Stimulated activated naive B cell treated with anti-CD40 and anti-IgM and Interleukin-4, amounts not matched to agents 10 μg/mL and 1 μg/mL and 100 μg/mL, for 72 hours (primary cell): ENCODE data around the gene FHIT.
"Not testable (repeated sequence)": the region's sequence is repeated elsewhere in the genome, so short reads cannot be mapped to it uniquely, and the experiment has no call there.

ENCODE experiments used
- ATAC-seq, 2 donors: fragments of 150-1000 bp; cut with Tn5 transposase; replicated peaks; 2 replicates each; pipeline ENCODE4 v1.10.0; 2021; ENCODE audit warnings: moderate library complexity in 1 of 2
- DNase-seq: peaks from one replicate; pipeline ENCODE4 v3.0.0; 2021
- H3K27ac Mint-ChIP-seq: one replicate; pipeline ENCODE4 v1.8.0; 2022; ENCODE audit warnings: mild to moderate bottlenecking, mixed read lengths
- H3K27me3 Mint-ChIP-seq, 2 donors: one replicate each; pipeline ENCODE4 v1.8.0; 2022; ENCODE audit warnings: mixed read lengths in 2 of 2
- H3K36me3 Mint-ChIP-seq, 2 donors: one replicate each; pipeline ENCODE4 v1.8.0; 2022; ENCODE audit warnings: mixed read lengths in 2 of 2, mild to moderate bottlenecking in 1 of 2
- H3K4me1 Mint-ChIP-seq, 2 donors: one replicate each; pipeline ENCODE4 v1.8.0; 2022; ENCODE audit warnings: mixed read lengths in 2 of 2, mild to moderate bottlenecking in 1 of 2
- H3K4me3 Mint-ChIP-seq, 2 donors: one replicate each; pipeline ENCODE4 v1.8.0; 2022; ENCODE audit warnings: mild to moderate bottlenecking in 2 of 2, mixed read lengths in 2 of 2, moderate library complexity in 1 of 2
- H3K9me3 Mint-ChIP-seq, 2 donors: one replicate each; pipeline ENCODE4 v1.8.0; 2022; ENCODE audit warnings: mixed read lengths in 2 of 2, mild to moderate bottlenecking in 1 of 2

FHIT gene

GRCh38 chr3:61216171-61216570 lies 35.1 kb downstream of the FHIT start:
- H3K27ac Mint-ChIP-seq, ATAC-seq, H3K4me3 Mint-ChIP-seq, H3K27me3 Mint-ChIP-seq, H3K9me3 Mint-ChIP-seq, DNase-seq, H3K4me1 Mint-ChIP-seq: not testable (repeated sequence)
- peaks cover 8 to 16% of the 10 kb centered on the region in 2 donors for H3K36me3 Mint-ChIP-seq

- peaks cover 0 to 10% of the 10 kb centered on the region in 2 donors for H3K4me1 Mint-ChIP-seq
- no peak overlapping the region for H3K27ac Mint-ChIP-seq
- peaks cover 4 to 5% of the 10 kb centered on the region in 2 donors for H3K36me3 Mint-ChIP-seq
- H3K9me3 Mint-ChIP-seq: peaks cover 0 to 6% of the 10 kb centered on the region in 2 donors
- H3K27me3 Mint-ChIP-seq: no peaks in the 10 kb centered on the region
- ATAC-seq: no peak
- DNase-seq: no peak
- H3K4me3 Mint-ChIP-seq: no peak overlapping the region
Observed at GRCh38 chr3:61202086-61202485, 49.2 kb downstream of the FHIT start.

- ATAC-seq: no peak
- Mint-ChIP-seq H3K4me3 (no peak overlapping the region), H3K9me3 (peaks cover 0 to 3% of the 10 kb centered on the region in 2 donors), H3K4me1 (peaks cover 0 to 10% of the 10 kb centered on the region in 2 donors), H3K27me3 (no peaks in the 10 kb centered on the region), H3K36me3 (peaks cover 4 to 5% of the 10 kb centered on the region in 2 donors), H3K27ac (no peak overlapping the region)
- DNase-seq: no peak
Observed at GRCh38 chr3:61201071-61201470, 50.2 kb downstream of the FHIT start.

GRCh38 chr3:61200270-61200669 lies 51.0 kb downstream of the FHIT start:
- Mint-ChIP-seq H3K4me1 (peaks cover under 1 to 12% of the 10 kb centered on the region in 2 donors), H3K36me3 (peaks cover 3 to 5% of the 10 kb centered on the region in 2 donors), H3K27ac (no peak overlapping the region), H3K4me3 (no peak overlapping the region), H3K9me3 (no peaks in the 10 kb centered on the region), H3K27me3 (no peaks in the 10 kb centered on the region)
- no peak for DNase-seq
- no peak for ATAC-seq

GRCh38 chr3:61199843-61200242 lies 51.4 kb downstream of the FHIT start:
- Mint-ChIP-seq H3K4me1 (peaks cover 5 to 16% of the 10 kb centered on the region in 2 donors), H3K4me3 (no peak overlapping the region), H3K27me3 (no peaks in the 10 kb centered on the region), H3K27ac (no peak overlapping the region), H3K9me3 (no peaks in the 10 kb centered on the region), H3K36me3 (peaks cover 3 to 5% of the 10 kb centered on the region in 2 donors)
- no peak for ATAC-seq
- DNase-seq: no peak

GRCh38 chr3:61194892-61195538 lies 56.2 kb downstream of the FHIT start:
- peaks cover 5 to 12% of the 10 kb centered on the region in 2 donors for H3K4me1 Mint-ChIP-seq
- H3K27ac Mint-ChIP-seq: no peak overlapping the region
- peaks cover 4 to 9% of the 10 kb centered on the region in 2 donors for H3K36me3 Mint-ChIP-seq
- ATAC-seq: no peak
- H3K27me3 Mint-ChIP-seq: no peaks in the 10 kb centered on the region
- no peak overlapping the region for H3K4me3 Mint-ChIP-seq
- H3K9me3 Mint-ChIP-seq: no peaks in the 10 kb centered on the region
- DNase-seq: no peak

- DNase-seq (no peak), ATAC-seq (no peak)
- no peaks in the 10 kb centered on the region for H3K27me3 Mint-ChIP-seq
- H3K4me3 Mint-ChIP-seq: no peak overlapping the region
- peaks cover 5 to 12% of the 10 kb centered on the region in 2 donors for H3K4me1 Mint-ChIP-seq
- no peak overlapping the region for H3K27ac Mint-ChIP-seq
- peaks cover 0 to 3% of the 10 kb centered on the region in 2 donors for H3K9me3 Mint-ChIP-seq
- peaks cover 5 to 10% of the 10 kb centered on the region in 2 donors for H3K36me3 Mint-ChIP-seq
Observed at GRCh38 chr3:61192222-61192621, 59.0 kb downstream of the FHIT start.

- H3K27me3 Mint-ChIP-seq, H3K4me1 Mint-ChIP-seq, H3K4me3 Mint-ChIP-seq, H3K27ac Mint-ChIP-seq, H3K36me3 Mint-ChIP-seq, DNase-seq, H3K9me3 Mint-ChIP-seq, ATAC-seq: not testable (repeated sequence)
Observed at GRCh38 chr3:61190205-61190604, 61.0 kb downstream of the FHIT start.

GRCh38 chr3:61186030-61186429 lies 65.2 kb downstream of the FHIT start:
- H3K9me3 Mint-ChIP-seq: peaks cover 0 to 3% of the 10 kb centered on the region in 2 donors
- H3K27me3 Mint-ChIP-seq: no peaks in the 10 kb centered on the region
- peaks cover 3 to 6% of the 10 kb centered on the region in 2 donors for H3K36me3 Mint-ChIP-seq
- H3K4me1 Mint-ChIP-seq: peaks cover 14 to 22% of the 10 kb centered on the region in 2 donors
- H3K4me3 Mint-ChIP-seq: no peak overlapping the region
- DNase-seq (no peak), ATAC-seq (no peak)
- H3K27ac Mint-ChIP-seq: no peak overlapping the region

GRCh38 chr3:61184956-61185355 lies 66.3 kb downstream of the FHIT start:
- Mint-ChIP-seq H3K4me1 (peaks cover 16 to 28% of the 10 kb centered on the region in 2 donors), H3K9me3 (peaks cover 0 to 3% of the 10 kb centered on the region in 2 donors), H3K36me3 (peaks cover 3 to 6% of the 10 kb centered on the region in 2 donors), H3K27me3 (no peaks in the 10 kb centered on the region), H3K4me3 (no peak overlapping the region), H3K27ac (no peak overlapping the region)
- DNase-seq (no peak), ATAC-seq (no peak)

- Mint-ChIP-seq H3K4me3 (peak overlapping the region in 1 of 2 donors; percentile 14), H3K27ac (peak overlapping the region; percentile 57), H3K9me3 (peaks cover 0 to under 1% of the 10 kb centered on the region in 2 donors), H3K27me3 (no peaks in the 10 kb centered on the region), H3K4me1 (peaks cover 17 to 33% of the 10 kb centered on the region in 2 donors), H3K36me3 (peaks cover 2 to 5% of the 10 kb centered on the region in 2 donors)
- no peak for DNase-seq
- peak; percentile 85 to 88 for ATAC-seq
Observed at GRCh38 chr3:61182662-61183061, 68.6 kb downstream of the FHIT start.

GRCh38 chr3:61181874-61182273 lies 69.4 kb downstream of the FHIT start:
- H3K4me1 Mint-ChIP-seq: peaks cover 17 to 33% of the 10 kb centered on the region in 2 donors
- H3K27ac Mint-ChIP-seq: no peak overlapping the region
- ATAC-seq: peak; percentile 90 to 97
- H3K4me3 Mint-ChIP-seq: no peak overlapping the region
- DNase-seq: no peak
- no peaks in the 10 kb centered on the region for H3K27me3 Mint-ChIP-seq
- H3K9me3 Mint-ChIP-seq: no peaks in the 10 kb centered on the region
- peaks cover 2 to 3% of the 10 kb centered on the region in 2 donors for H3K36me3 Mint-ChIP-seq

- Mint-ChIP-seq H3K27me3 (no peaks in the 10 kb centered on the region), H3K27ac (no peak overlapping the region), H3K9me3 (peaks cover 0 to 1% of the 10 kb centered on the region in 2 donors), H3K4me3 (no peak overlapping the region), H3K4me1 (peaks cover 17 to 33% of the 10 kb centered on the region in 2 donors), H3K36me3 (peaks cover 2 to 10% of the 10 kb centered on the region in 2 donors)
- DNase-seq (no peak), ATAC-seq (no peak)
Observed at GRCh38 chr3:61180206-61180605, 71.0 kb downstream of the FHIT start.

GRCh38 chr3:61178167-61178566 lies 73.1 kb downstream of the FHIT start:
- Mint-ChIP-seq H3K36me3 (peaks cover 2 to 10% of the 10 kb centered on the region in 2 donors), H3K27me3 (no peaks in the 10 kb centered on the region), H3K27ac (no peak overlapping the region), H3K4me1 (peaks cover 14 to 28% of the 10 kb centered on the region in 2 donors), H3K9me3 (peaks cover 0 to 1% of the 10 kb centered on the region in 2 donors), H3K4me3 (no peak overlapping the region)
- ATAC-seq (no peak), DNase-seq (no peak)

GRCh38 chr3:61177450-61177849 lies 73.8 kb downstream of the FHIT start:
- ATAC-seq: no peak
- Mint-ChIP-seq H3K27me3 (no peaks in the 10 kb centered on the region), H3K9me3 (peaks cover 0 to 1% of the 10 kb centered on the region in 2 donors), H3K4me1 (peaks cover 8 to 20% of the 10 kb centered on the region in 2 donors), H3K36me3 (peaks cover 2 to 10% of the 10 kb centered on the region in 2 donors), H3K4me3 (no peak overlapping the region), H3K27ac (no peak overlapping the region)
- no peak for DNase-seq
